Thyroid gland (tissue), 4 donors: ENCODE results near the gene HLA-DRB5.

ENCODE experiments used
- POLR2A ChIP-seq, 2 donors: fragments of 450-650 bp; IDR thresholded peaks; one replicate each; pipeline ENCODE4 v1.6.1; 2017; ENCODE audit warnings: antibody characterized with exemption in 2 of 2, mild to moderate bottlenecking in 2 of 2, moderate library complexity in 1 of 2
- TF ChIP-seq, protein P1 (sequence below), 6 experiments: fragments of 200-600 bp in 3 of 6; fragments of 450-650 bp in 3 of 6; sonication (generic) in 3 of 6; IDR thresholded peaks; one replicate each; pipeline ENCODE4 v1.5.1; 2016 to 2019; ENCODE audit warnings: antibody characterized with exemption in 6 of 6, mild to moderate bottlenecking in 2 of 6, inconsistent platforms in 1 of 6, moderate library complexity in 1 of 6

DNA sequence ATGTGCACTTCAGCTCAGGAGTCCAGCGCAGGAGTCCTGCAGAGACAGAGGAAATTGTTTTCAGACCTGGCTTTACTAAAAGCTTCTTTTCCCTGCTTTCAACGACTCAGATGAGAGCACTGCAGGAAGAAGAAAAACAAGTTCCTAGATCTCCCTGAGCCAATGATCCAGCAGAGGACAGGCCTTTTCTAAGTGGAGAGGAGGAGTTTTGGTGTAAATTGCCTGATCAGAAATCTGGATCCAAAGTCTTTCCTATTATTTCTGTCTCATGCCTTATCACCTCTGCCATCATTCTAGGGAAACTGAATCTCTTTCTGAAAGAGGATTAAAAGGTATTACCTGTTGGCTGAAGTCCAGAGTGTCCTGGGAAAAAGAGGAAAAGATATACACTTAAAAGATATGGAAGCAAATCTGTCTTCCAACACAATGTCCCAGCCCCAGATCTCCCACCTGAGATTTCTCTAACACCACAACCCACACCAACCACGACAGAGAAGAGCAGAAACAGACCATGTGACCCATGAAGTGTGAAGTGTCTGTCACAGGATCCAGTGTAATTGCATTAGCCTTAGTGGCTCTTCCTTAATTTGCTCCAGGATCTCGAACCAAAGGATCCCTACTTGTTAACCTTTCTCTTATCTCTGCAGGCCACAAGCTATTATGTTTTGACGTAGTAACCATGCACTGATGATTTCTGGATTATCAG is 23.1 kb upstream of the HLA-DRB5 start:
- TF ChIP-seq POLR2A (IDR thresholded peaks at IDR 0.05) = no peak
- TF ChIP-seq, protein P1, sequence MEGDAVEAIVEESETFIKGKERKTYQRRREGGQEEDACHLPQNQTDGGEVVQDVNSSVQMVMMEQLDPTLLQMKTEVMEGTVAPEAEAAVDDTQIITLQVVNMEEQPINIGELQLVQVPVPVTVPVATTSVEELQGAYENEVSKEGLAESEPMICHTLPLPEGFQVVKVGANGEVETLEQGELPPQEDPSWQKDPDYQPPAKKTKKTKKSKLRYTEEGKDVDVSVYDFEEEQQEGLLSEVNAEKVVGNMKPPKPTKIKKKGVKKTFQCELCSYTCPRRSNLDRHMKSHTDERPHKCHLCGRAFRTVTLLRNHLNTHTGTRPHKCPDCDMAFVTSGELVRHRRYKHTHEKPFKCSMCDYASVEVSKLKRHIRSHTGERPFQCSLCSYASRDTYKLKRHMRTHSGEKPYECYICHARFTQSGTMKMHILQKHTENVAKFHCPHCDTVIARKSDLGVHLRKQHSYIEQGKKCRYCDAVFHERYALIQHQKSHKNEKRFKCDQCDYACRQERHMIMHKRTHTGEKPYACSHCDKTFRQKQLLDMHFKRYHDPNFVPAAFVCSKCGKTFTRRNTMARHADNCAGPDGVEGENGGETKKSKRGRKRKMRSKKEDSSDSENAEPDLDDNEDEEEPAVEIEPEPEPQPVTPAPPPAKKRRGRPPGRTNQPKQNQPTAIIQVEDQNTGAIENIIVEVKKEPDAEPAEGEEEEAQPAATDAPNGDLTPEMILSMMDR (IDR thresholded peaks at IDR 0.05) = no peak
